Stimulated activated CD4-positive, alpha-beta T cell treated with anti-CD3 and anti-CD28 coated beads, Interleukin-12 subunit alpha, Interleukin-12 subunit beta, amount 100 ng/mL, for 24 hours (primary cell): Measurements from ENCODE around the gene VCAN.

Source experiments
- DNase-seq, 2 experiments: peaks; one replicate each; pipeline ENCODE4 v3.0.0-alpha.2; 2020; ENCODE audit warnings: low read depth in 2 of 2

The VCAN gene

GRCh38 chr5:83531661-83532060 is 60.1 kb downstream of the VCAN start:
- no peak for DNase-seq

GRCh38 chr5:83538786-83539462 is 67.4 kb downstream of the VCAN start:
- DNase-seq = no peak

- DNase-seq = no peak
These were observed 67.9 kb downstream of the VCAN start for GRCh38 chr5:83539463-83539790.

GRCh38 chr5:83540105-83540504 is 68.6 kb downstream of the VCAN start:
- no peak for DNase-seq

- DNase-seq = no peak
These were observed 69.2 kb downstream of the VCAN start for GRCh38 chr5:83540783-83541182.

GRCh38 chr5:83542839-83543238 is 71.3 kb downstream of the VCAN start:
- DNase-seq = no peak

- DNase-seq = no peak
These were observed 72.4 kb downstream of the VCAN start for GRCh38 chr5:83543898-83544297.

GRCh38 chr5:83547161-83547560 is 75.6 kb downstream of the VCAN start:
- no peak for DNase-seq

GRCh38 chr5:83547889-83548288 is 76.3 kb downstream of the VCAN start:
- DNase-seq = no peak

- DNase-seq = no peak
These were observed 77.0 kb downstream of the VCAN start for GRCh38 chr5:83548581-83548980.

- DNase-seq = no peak
These were observed 77.5 kb downstream of the VCAN start for GRCh38 chr5:83549076-83549475.

- DNase-seq = no peak
These were observed 78.1 kb downstream of the VCAN start for GRCh38 chr5:83549674-83550073.

- no peak for DNase-seq
These were observed 80.3 kb downstream of the VCAN start for GRCh38 chr5:83551821-83552220.

GRCh38 chr5:83552275-83552674 is 80.7 kb downstream of the VCAN start:
- no peak for DNase-seq

GRCh38 chr5:83553000-83553486 is 81.5 kb downstream of the VCAN start:
- no peak for DNase-seq

GRCh38 chr5:83554133-83554532 is 82.6 kb downstream of the VCAN start:
- DNase-seq = no peak

- no peak for DNase-seq
These were observed 83.1 kb downstream of the VCAN start for GRCh38 chr5:83554686-83555085.

GRCh38 chr5:83555263-83555662 is 83.7 kb downstream of the VCAN start:
- no peak for DNase-seq

- DNase-seq = no peak
These were observed 84.6 kb downstream of the VCAN start for GRCh38 chr5:83556190-83556589.

- no peak for DNase-seq
These were observed 87.7 kb downstream of the VCAN start for GRCh38 chr5:83559118-83559785.

GRCh38 chr5:83562071-83562606 is 90.6 kb downstream of the VCAN start:
- DNase-seq = no peak

- no peak for DNase-seq
These were observed 91.4 kb downstream of the VCAN start for GRCh38 chr5:83562791-83563557.

GRCh38 chr5:83563631-83564030 is 92.1 kb downstream of the VCAN start:
- no peak for DNase-seq
